SK-N-SH treated with all-trans-retinoic acid at 6 μM for 48 hours (cell line): ENCODE results near the gene CROCC2.

Experiments
- BACH2 ChIP-seq: fragments of 250-450 bp; sonication (Bioruptor Pico); IDR thresholded peaks from 2 replicates; pipeline ENCODE4 v1.9.0; 2021; ENCODE audit warnings: mild to moderate bottlenecking, borderline replicate concordance
- PATZ1 ChIP-seq: fragments of 250-450 bp; sonication (Bioruptor Pico); IDR thresholded peaks from 2 replicates; pipeline ENCODE4 v1.8.0; 2020; ENCODE audit warnings: mild to moderate bottlenecking, moderate library complexity, borderline replicate concordance

GRCh38 chr2:240874715-240875227 is 31.4 kb upstream of the CROCC2 start:
- TF ChIP-seq BACH2 (CRISPR knock-in tag): no peak
- no peak for TF ChIP-seq PATZ1 (CRISPR knock-in tag)
